PC-3 (cell line): ENCODE results near the gene SEC22A.

Experiments
- CTCF ChIP-seq: fragments of 300-600 bp; sonication (generic); conservative IDR thresholded peaks from 2 replicates; pipeline ENCODE4 v1.5.1; 2017; ENCODE audit warnings: antibody characterized with exemption, low read depth, mild to moderate bottlenecking, low read length
- EZH2 ChIP-seq: fragments of 300-600 bp; sonication (generic); IDR thresholded peaks from one replicate; pipeline ENCODE4 v1.6.1; 2017; ENCODE audit warnings: antibody characterized with exemption, mild to moderate bottlenecking, low read length; ENCODE audit not compliant: unreplicated experiment
- EZH2phosphoT487 ChIP-seq: fragments of 300-600 bp; sonication (generic); IDR thresholded peaks from 2 replicates; pipeline ENCODE4 v1.6.1; 2018; ENCODE audit warnings: mild to moderate bottlenecking, antibody characterized with exemption, low read length, borderline replicate concordance

- TF ChIP-seq CTCF (no peak), EZH2 (no peak), EZH2phosphoT487 (no peak)
Observed at GRCh38 chr3:123168605-123169004, 33.1 kb upstream of the SEC22A start.
